ENCODE measurements around the gene LTBP2.

Gene LTBP2

GRCh38 chr14:74522740-74523139 lies 89.3 kb downstream of the LTBP2 start:
- no peak for DNase-seq

- DNase-seq, result no peak
Measured at GRCh38 chr14:74521756-74522155, 90.3 kb downstream of the LTBP2 start.

- DNase-seq, result no peak
Measured at GRCh38 chr14:74519316-74520074, 92.5 kb downstream of the LTBP2 start.

- no peak for DNase-seq
Measured at GRCh38 chr14:74518221-74518620, 93.8 kb downstream of the LTBP2 start.

GRCh38 chr14:74517731-74518130 lies 94.3 kb downstream of the LTBP2 start:
- DNase-seq, result no peak

- no peak for DNase-seq
Measured at GRCh38 chr14:74516451-74517160, 95.4 kb downstream of the LTBP2 start.

- DNase-seq, result no peak
Measured at GRCh38 chr14:74515891-74516412, 96.1 kb downstream of the LTBP2 start.

- no peak for DNase-seq
Measured at GRCh38 chr14:74514471-74514941, 97.5 kb downstream of the LTBP2 start.

GRCh38 chr14:74511966-74512830 lies 99.8 kb downstream of the LTBP2 start:
- DNase-seq, result no peak

GRCh38 chr14:74510959-74511409 lies 101.1 kb downstream of the LTBP2 start:
- DNase-seq, result no peak

GRCh38 chr14:74510223-74510931 lies 101.7 kb downstream of the LTBP2 start:
- no peak for DNase-seq

- DNase-seq, result no peak
Measured at GRCh38 chr14:74509587-74510222, 102.3 kb downstream of the LTBP2 start.

GRCh38 chr14:74508844-74509428 lies 103.1 kb downstream of the LTBP2 start:
- no peak for DNase-seq

GRCh38 chr14:74508292-74508731 lies 103.7 kb downstream of the LTBP2 start:
- peak; percentile 79 for DNase-seq

GRCh38 chr14:74507840-74508239 lies 104.2 kb downstream of the LTBP2 start:
- no peak for DNase-seq

GRCh38 chr14:74507085-74507484 lies 105.0 kb downstream of the LTBP2 start:
- DNase-seq, result no peak

GRCh38 chr14:74506411-74506851 lies 105.6 kb downstream of the LTBP2 start:
- no peak for DNase-seq

- no peak for DNase-seq
Measured at GRCh38 chr14:74505831-74506230, 106.2 kb downstream of the LTBP2 start.

- peak; percentile 79 for DNase-seq
Measured at GRCh38 chr14:74504874-74505720, 106.9 kb downstream of the LTBP2 start.

- no peak for DNase-seq
Measured at GRCh38 chr14:74504412-74504811, 107.6 kb downstream of the LTBP2 start.
